Measurements from ENCODE around the gene NAPB. TPM values are rescaled to one million over a fixed set of nuclear protein-coding genes. Genes with fewer than 3 reads are reported as not detected.

NAPB gene
- total RNA-seq, 1 experiment from 2014 or later, result 5.8 TPM

- no peak for DNase-seq (ENCODE audit: low read depth, low spot score)
- TF ChIP-seq SIN3A (IDR thresholded peaks at IDR 0.05; ENCODE audit: borderline replicate concordance, insufficient read depth, low read depth, low read length) (no peak), CTCF (IDR thresholded peaks at IDR 0.05) (no peak), TCF7L2 (IDR thresholded peaks at IDR 0.05; ENCODE audit: low read depth, low read length) (no peak), REST (IDR thresholded peaks at IDR 0.05; ENCODE audit: insufficient read depth in 1 of 2, low read depth in 2 of 2, low read length in 1 of 2) (no peak), POLR2AphosphoS5 (IDR thresholded peaks at IDR 0.05; ENCODE audit: low read depth, low read length) (no peak)
- in situ Hi-C loops (cut with HindIII; ENCODE audit: low pct_unique_long_range_greater_than_20kb, low sequenced_read_pairs) (no loop called here), intact Hi-C loops (cut with micrococcal nuclease; ENCODE audit: unreplicated experiment) (no loop called here)
- Histone ChIP-seq H3K36me3 (ENCODE audit: control insufficient read depth, insufficient read depth, low read length) (no peaks in the 10 kb centered on the region), H3K27me3 (ENCODE audit: control insufficient read depth, insufficient read depth, low read length) (no peaks in the 10 kb centered on the region), H3K4me3 (ENCODE audit: low read depth in 2 of 2, low read length in 2 of 2) (no peak overlapping the region), H3K4me1 (ENCODE audit: control insufficient read depth, insufficient read depth, low read length) (no peaks in the 10 kb centered on the region), H3K27ac (ENCODE audit: low read length) (no peak overlapping the region), H3K9me3 (ENCODE audit: control insufficient read depth, insufficient read depth, low read depth, low read length) (no peaks in the 10 kb centered on the region)
- ATAC-seq, result no peak
- BruUV-seq (replicated peaks), result no TSS peak
- ChIA-PET CTCF (no interaction called here), POLR2A (interaction anchor here (0.7 kb wide), 1 partner anchor 870 kb away, joined by 10 read pairs; no protein-coding TSS in a partner anchor)
Measured at GRCh38 chr20:23435626-23436539, 14.6 kb upstream of the NAPB start.

GRCh38 chr20:23434521-23435313 is 13.4 kb upstream of the NAPB start:
- Histone ChIP-seq H3K4me3 (ENCODE audit: low read depth in 2 of 2, low read length in 2 of 2) (no peak overlapping the region), H3K27me3 (ENCODE audit: control insufficient read depth, insufficient read depth, low read length) (no peaks in the 10 kb centered on the region), H3K27ac (ENCODE audit: low read length) (no peak overlapping the region), H3K36me3 (ENCODE audit: control insufficient read depth, insufficient read depth, low read length) (no peaks in the 10 kb centered on the region), H3K4me1 (ENCODE audit: control insufficient read depth, insufficient read depth, low read length) (no peaks in the 10 kb centered on the region), H3K9me3 (ENCODE audit: control insufficient read depth, insufficient read depth, low read depth, low read length) (no peaks in the 10 kb centered on the region)
- no peak for DNase-seq (ENCODE audit: low read depth, low spot score)
- TF ChIP-seq SIN3A (IDR thresholded peaks at IDR 0.05; ENCODE audit: borderline replicate concordance, insufficient read depth, low read depth, low read length) (no peak), REST (IDR thresholded peaks at IDR 0.05; ENCODE audit: insufficient read depth in 1 of 2, low read depth in 2 of 2, low read length in 1 of 2) (no peak), TCF7L2 (IDR thresholded peaks at IDR 0.05; ENCODE audit: low read depth, low read length) (no peak), CTCF (IDR thresholded peaks at IDR 0.05) (no peak), POLR2AphosphoS5 (IDR thresholded peaks at IDR 0.05; ENCODE audit: low read depth, low read length) (no peak)
- ChIA-PET POLR2A (no interaction called here), CTCF (no interaction called here)
- BruUV-seq (replicated peaks), result no TSS peak
- no peak for ATAC-seq
- in situ Hi-C loops (cut with HindIII; ENCODE audit: low pct_unique_long_range_greater_than_20kb, low sequenced_read_pairs), result no loop called here
- intact Hi-C loops (cut with micrococcal nuclease; ENCODE audit: unreplicated experiment), result no loop called here
